ENCODE measurements around the gene OR2T34.

OR2T34 gene

GRCh38 chr1:248599396-248599795 lies 24.8 kb upstream of the OR2T34 start:
- TF ChIP-seq, protein P1, sequence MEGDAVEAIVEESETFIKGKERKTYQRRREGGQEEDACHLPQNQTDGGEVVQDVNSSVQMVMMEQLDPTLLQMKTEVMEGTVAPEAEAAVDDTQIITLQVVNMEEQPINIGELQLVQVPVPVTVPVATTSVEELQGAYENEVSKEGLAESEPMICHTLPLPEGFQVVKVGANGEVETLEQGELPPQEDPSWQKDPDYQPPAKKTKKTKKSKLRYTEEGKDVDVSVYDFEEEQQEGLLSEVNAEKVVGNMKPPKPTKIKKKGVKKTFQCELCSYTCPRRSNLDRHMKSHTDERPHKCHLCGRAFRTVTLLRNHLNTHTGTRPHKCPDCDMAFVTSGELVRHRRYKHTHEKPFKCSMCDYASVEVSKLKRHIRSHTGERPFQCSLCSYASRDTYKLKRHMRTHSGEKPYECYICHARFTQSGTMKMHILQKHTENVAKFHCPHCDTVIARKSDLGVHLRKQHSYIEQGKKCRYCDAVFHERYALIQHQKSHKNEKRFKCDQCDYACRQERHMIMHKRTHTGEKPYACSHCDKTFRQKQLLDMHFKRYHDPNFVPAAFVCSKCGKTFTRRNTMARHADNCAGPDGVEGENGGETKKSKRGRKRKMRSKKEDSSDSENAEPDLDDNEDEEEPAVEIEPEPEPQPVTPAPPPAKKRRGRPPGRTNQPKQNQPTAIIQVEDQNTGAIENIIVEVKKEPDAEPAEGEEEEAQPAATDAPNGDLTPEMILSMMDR (IDR thresholded peaks at IDR 0.05; ENCODE audit: low read depth, low read length), result no peak
- DNase-seq (ENCODE audit: extremely low read depth, low read depth), result no peak

- TF ChIP-seq, protein P1 (IDR thresholded peaks at IDR 0.05; ENCODE audit: low read depth, low read length), result no peak
- no peak for DNase-seq (ENCODE audit: extremely low read depth, low read depth)
These were observed 23.0 kb upstream of the OR2T34 start, which contains the start of gene OR2T10 for GRCh38 chr1:248597589-248597988. OR2T10 (minus strand) TSS chr1:248597700; CDS start chr1:248593768, 3,932 bp downstream.

DNA sequence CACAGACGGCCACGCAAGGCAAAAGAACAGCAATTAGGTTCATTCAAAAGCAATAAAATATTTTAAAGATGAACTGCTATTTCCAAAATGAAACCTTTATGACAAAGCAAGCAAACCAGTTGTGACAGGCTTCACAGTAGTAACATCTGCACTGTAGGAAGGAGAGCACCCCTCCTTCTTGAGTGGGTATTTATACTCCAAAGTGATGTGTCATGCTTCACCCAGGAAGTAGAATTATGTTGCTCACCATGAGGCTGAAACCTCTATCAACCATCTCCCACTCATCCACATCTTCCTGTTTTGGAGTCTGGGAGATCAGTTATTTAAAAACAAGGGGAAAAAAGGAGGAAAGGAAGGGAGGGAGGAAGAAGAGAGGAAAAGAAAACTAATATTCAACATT lies 22.1 kb upstream of the OR2T34 start:
- TF ChIP-seq, protein P1 (IDR thresholded peaks at IDR 0.05; ENCODE audit: low read depth, low read length), result no peak

GRCh38 chr1:248593226-248593625 lies 18.7 kb upstream of the OR2T34 start:
- TF ChIP-seq, protein P1 (IDR thresholded peaks at IDR 0.05; ENCODE audit: low read depth, low read length), result no peak
- DNase-seq (ENCODE audit: extremely low read depth, low read depth), result no peak

More for the DNA sequence above, 22.1 kb upstream of the OR2T34 start:
- no peak for DNase-seq (ENCODE audit: extremely low read depth, low read depth)

- DNase-seq (ENCODE audit: extremely low read depth, low read depth), result no peak
These were observed 18.1 kb upstream of the OR2T34 start for GRCh38 chr1:248592655-248593054.

GRCh38 chr1:248590055-248590454 lies 15.5 kb upstream of the OR2T34 start:
- TF ChIP-seq, protein P1 (IDR thresholded peaks at IDR 0.05; ENCODE audit: low read depth, low read length), result no peak
- no peak for DNase-seq (ENCODE audit: extremely low read depth, low read depth)

More at GRCh38 chr1:248592655-248593054, 18.1 kb upstream of the OR2T34 start:
- TF ChIP-seq, protein P1 (IDR thresholded peaks at IDR 0.05; ENCODE audit: low read depth, low read length), result no peak

GRCh38 chr1:248589334-248589733 lies 14.8 kb upstream of the OR2T34 start:
- DNase-seq (ENCODE audit: extremely low read depth, low read depth), result no peak
- TF ChIP-seq, protein P1 (IDR thresholded peaks at IDR 0.05; ENCODE audit: low read depth, low read length), result no peak
